ENCODE data around the gene PEAR1. TPM values are rescaled to one million over a fixed set of nuclear protein-coding genes. Genes with fewer than 3 reads are reported as not detected.

Gene PEAR1
- total RNA-seq, 1 donor from 2014 or later: 9.9 TPM

GRCh38 chr1:156845953-156846545 lies 47.5 kb upstream of the PEAR1 start:
- peaks cover 2% of the 10 kb centered on the region for H3K36me3 Mint-ChIP-seq (ENCODE audit: low read depth)
- DNase-seq (ENCODE audit: low spot score): no peak

DNA sequence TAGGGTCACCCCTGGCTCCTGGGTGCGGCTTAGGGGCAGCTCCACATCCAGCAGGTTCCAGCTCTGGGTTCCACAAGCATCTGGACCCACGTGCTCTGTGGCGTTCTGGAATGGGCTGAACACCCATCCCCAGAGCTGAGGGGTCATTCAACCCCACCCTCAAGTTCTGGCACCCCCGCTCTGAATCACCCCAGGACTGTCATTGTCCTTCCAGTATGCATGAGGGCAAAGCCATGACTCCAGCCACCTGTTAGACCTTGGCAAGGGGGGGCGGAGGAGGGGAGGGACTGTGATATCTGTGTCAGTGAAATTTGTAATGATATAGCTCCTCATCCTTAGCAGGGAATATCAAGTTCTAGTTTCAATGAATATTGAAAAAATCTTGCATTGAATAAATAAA lies 46.9 kb upstream of the PEAR1 start:
- Mint-ChIP-seq H3K27ac (ENCODE audit: unreplicated experiment) (no peak overlapping the region), H3K27me3 (ENCODE audit: low read depth) (peaks cover 52% of the 10 kb centered on the region), H3K4me3 (ENCODE audit: unreplicated experiment) (no peak overlapping the region), H3K36me3 (ENCODE audit: low read depth) (peaks cover 2% of the 10 kb centered on the region), H3K4me1 (ENCODE audit: low read depth) (peaks cover 3% of the 10 kb centered on the region), H3K9me3 (ENCODE audit: low read depth) (no peaks in the 10 kb centered on the region)
- TF ChIP-seq, protein P1, sequence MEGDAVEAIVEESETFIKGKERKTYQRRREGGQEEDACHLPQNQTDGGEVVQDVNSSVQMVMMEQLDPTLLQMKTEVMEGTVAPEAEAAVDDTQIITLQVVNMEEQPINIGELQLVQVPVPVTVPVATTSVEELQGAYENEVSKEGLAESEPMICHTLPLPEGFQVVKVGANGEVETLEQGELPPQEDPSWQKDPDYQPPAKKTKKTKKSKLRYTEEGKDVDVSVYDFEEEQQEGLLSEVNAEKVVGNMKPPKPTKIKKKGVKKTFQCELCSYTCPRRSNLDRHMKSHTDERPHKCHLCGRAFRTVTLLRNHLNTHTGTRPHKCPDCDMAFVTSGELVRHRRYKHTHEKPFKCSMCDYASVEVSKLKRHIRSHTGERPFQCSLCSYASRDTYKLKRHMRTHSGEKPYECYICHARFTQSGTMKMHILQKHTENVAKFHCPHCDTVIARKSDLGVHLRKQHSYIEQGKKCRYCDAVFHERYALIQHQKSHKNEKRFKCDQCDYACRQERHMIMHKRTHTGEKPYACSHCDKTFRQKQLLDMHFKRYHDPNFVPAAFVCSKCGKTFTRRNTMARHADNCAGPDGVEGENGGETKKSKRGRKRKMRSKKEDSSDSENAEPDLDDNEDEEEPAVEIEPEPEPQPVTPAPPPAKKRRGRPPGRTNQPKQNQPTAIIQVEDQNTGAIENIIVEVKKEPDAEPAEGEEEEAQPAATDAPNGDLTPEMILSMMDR (IDR thresholded peaks at IDR 0.05): no peak
- DNase-seq (ENCODE audit: low spot score): no peak

More at GRCh38 chr1:156845953-156846545, 47.5 kb upstream of the PEAR1 start:
- Mint-ChIP-seq H3K9me3 (ENCODE audit: low read depth) (no peaks in the 10 kb centered on the region), H3K27me3 (ENCODE audit: low read depth) (peaks cover 52% of the 10 kb centered on the region), H3K27ac (ENCODE audit: unreplicated experiment) (no peak overlapping the region), H3K4me3 (ENCODE audit: unreplicated experiment) (no peak overlapping the region), H3K4me1 (ENCODE audit: low read depth) (peaks cover 3% of the 10 kb centered on the region)
- TF ChIP-seq, protein P1 (IDR thresholded peaks at IDR 0.05): no peak

DNA sequence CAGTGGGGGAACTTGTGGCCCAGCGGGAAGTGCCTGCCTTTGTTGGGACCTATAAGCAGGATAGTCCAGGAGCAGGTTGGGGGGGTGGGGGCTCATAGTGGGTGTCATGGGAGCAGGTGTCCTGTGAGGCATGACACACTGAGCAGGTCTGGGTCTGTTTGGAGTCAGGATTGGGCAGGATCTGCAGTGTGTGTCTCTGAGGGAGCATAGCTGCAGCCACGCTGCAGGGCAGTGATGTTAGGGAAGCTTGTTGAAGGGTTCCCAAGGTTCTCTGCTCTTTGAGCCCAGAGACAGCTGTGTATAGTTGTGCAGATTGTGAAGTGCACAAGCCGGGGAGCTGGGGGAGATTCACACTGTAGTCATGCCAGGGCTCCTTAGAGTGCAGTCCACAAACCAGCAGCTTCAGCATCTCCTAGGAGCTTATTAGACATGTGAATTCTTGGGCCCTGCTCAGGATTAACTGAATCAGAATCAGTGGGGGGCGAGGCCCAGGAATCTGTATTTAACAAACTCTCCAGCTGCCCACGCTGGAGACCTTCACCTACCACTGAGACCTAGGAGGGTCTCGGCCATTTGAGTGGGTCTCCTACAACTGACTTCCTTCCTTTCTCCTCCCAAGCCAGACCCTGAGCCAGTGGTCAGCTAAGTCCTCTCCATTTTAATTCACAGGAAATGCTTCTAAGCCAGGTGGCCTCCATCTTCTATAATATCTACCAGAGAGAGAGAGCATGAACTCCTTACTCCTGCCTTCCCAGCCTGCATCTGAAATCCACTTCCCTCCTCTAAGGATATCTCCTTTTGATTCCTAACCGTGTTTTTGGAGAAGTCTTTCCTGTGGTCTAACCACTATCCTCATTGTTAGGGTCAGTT lies 45.7 kb upstream of the PEAR1 start:
- no peak overlapping the region for H3K4me3 Mint-ChIP-seq (ENCODE audit: unreplicated experiment)
- peaks cover 46% of the 10 kb centered on the region for H3K27me3 Mint-ChIP-seq (ENCODE audit: low read depth)
- H3K36me3 Mint-ChIP-seq (ENCODE audit: low read depth): peaks cover 1% of the 10 kb centered on the region
- peaks cover 9% of the 10 kb centered on the region for H3K4me1 Mint-ChIP-seq (ENCODE audit: low read depth)
- no peak for DNase-seq (ENCODE audit: low spot score)
- TF ChIP-seq, protein P1 (IDR thresholded peaks at IDR 0.05): no peak
- H3K27ac Mint-ChIP-seq (ENCODE audit: unreplicated experiment): no peak overlapping the region
- H3K9me3 Mint-ChIP-seq (ENCODE audit: low read depth): no peaks in the 10 kb centered on the region

DNA sequence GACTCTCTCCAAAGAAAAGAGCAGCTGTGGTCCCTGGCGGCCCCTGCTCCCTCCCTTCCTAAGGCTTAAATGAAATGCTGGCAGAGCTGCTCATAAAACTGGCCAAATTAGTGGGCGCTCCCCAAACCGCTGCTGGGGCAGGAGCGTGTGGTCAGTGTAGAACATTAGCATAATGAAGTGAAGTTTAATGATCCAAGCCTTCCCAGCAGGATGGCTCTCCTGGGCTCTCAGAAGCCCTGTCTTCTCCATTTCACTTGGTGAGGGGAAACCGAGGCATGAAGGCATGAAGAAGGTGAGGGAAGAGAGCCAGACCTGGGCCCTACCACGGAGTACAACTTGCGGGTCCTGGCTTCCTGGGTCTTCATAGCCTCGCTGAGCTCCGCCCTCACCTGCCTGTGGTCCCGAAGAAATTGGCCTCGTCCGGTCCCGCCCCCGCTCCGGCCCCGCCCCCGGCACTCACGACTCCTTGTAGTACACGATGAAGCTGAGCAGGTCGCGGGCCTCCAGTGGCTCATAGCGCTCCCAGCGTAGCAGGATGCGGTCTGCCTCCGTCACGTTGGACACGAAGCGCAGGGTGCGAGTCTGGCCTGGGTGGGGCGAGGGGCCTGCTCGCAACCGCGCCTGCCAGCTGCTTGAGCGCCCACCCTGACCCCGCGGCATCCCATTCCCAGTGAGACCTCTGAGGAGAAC lies 44.9 kb upstream of the PEAR1 start:
- H3K27me3 Mint-ChIP-seq (ENCODE audit: low read depth): peaks cover 43% of the 10 kb centered on the region
- TF ChIP-seq, protein P1 (IDR thresholded peaks at IDR 0.05): no peak
- no peaks in the 10 kb centered on the region for H3K9me3 Mint-ChIP-seq (ENCODE audit: low read depth)
- DNase-seq (ENCODE audit: low spot score): no peak
- H3K4me3 Mint-ChIP-seq (ENCODE audit: unreplicated experiment): no peak overlapping the region
- no peaks in the 10 kb centered on the region for H3K36me3 Mint-ChIP-seq (ENCODE audit: low read depth)
- no peak overlapping the region for H3K27ac Mint-ChIP-seq (ENCODE audit: unreplicated experiment)
- peaks cover 9% of the 10 kb centered on the region for H3K4me1 Mint-ChIP-seq (ENCODE audit: low read depth)

- Mint-ChIP-seq H3K36me3 (ENCODE audit: low read depth) (no peaks in the 10 kb centered on the region), H3K9me3 (ENCODE audit: low read depth) (no peaks in the 10 kb centered on the region), H3K27me3 (ENCODE audit: low read depth) (peaks cover 40% of the 10 kb centered on the region), H3K27ac (ENCODE audit: unreplicated experiment) (no peak overlapping the region), H3K4me3 (ENCODE audit: unreplicated experiment) (no peak overlapping the region), H3K4me1 (ENCODE audit: low read depth) (peaks cover 9% of the 10 kb centered on the region)
- TF ChIP-seq, protein P1 (IDR thresholded peaks at IDR 0.05): no peak
- DNase-seq (ENCODE audit: low spot score): no peak
These were observed 44.4 kb upstream of the PEAR1 start for GRCh38 chr1:156849151-156849496.
